Body of pancreas (tissue), 4 donors: ENCODE results near the gene GALNTL6. TPM values are rescaled to one million over a fixed set of nuclear protein-coding genes. Genes with fewer than 3 reads are reported as not detected.

Experiments
- ATAC-seq: fragments of 150-250 bp; one replicate; pipeline ENCODE4 v1.9.1; 2016
- DNase-seq, 4 donors: peaks; one replicate each; pipeline ENCODE4 v3.0.0-alpha.2; 2019
- H3K27ac ChIP-seq, 4 donors: fragments of 200-600 bp; sonication (generic); 1 replicate in 3 of 4; 2 replicates in 1 of 4; pipeline versions ENCODE4 v1.5.1 to v1.6.1; 2016 to 2019; ENCODE audit warnings: mild to moderate bottlenecking in 1 of 4, mixed read lengths in 1 of 4, moderate library complexity in 1 of 4
- H3K27me3 ChIP-seq, 2 donors: fragments of 200-600 bp; sonication (generic); one replicate each; pipeline ENCODE4 v1.6.0; 2016; ENCODE audit warnings: mild to moderate bottlenecking in 1 of 2
- H3K36me3 ChIP-seq, 2 donors: fragments of 200-600 bp; sonication (generic); replicated peaks in 1 of 2; 2 replicates each; pipeline ENCODE4 v1.5.1; 2016; ENCODE audit warnings: low read depth in 2 of 2; ENCODE audit not compliant: insufficient read depth in 1 of 2
- H3K4me1 ChIP-seq: fragments of 200-600 bp; sonication (generic); one replicate; pipeline ENCODE4 v1.6.0; 2016
- H3K4me3 ChIP-seq, 2 donors: fragments of 200-600 bp; sonication (generic); 1 replicate in 1 of 2; 2 replicates in 1 of 2; pipeline ENCODE4 v1.5.1; 2016 to 2019
- H3K9me3 ChIP-seq, 3 donors: fragments of 200-600 bp; sonication (generic); 1 replicate in 2 of 3; 2 replicates in 1 of 3; pipeline ENCODE4 v1.5.1; 2016
- CTCF ChIP-seq, 7 experiments: fragments of 450-650 bp in 4 of 7; fragments of 200-600 bp in 3 of 7; sonication (generic) in 3 of 7; IDR thresholded peaks; one replicate each; pipeline ENCODE4 v1.5.1; 2016 to 2019; ENCODE audit warnings: antibody characterized with exemption in 7 of 7
- POLR2A ChIP-seq, 3 donors: fragments of 450-650 bp; IDR thresholded peaks; one replicate each; pipeline ENCODE4 v1.6.1; 2016; ENCODE audit warnings: antibody characterized with exemption in 3 of 3, mild to moderate bottlenecking in 2 of 3
- WGBS, 2 donors: methylation state at CpG; one replicate each; pipeline ENCODE4 v1.1.5; 2017; 5-methylcytosine and 5-hydroxymethylcytosine counted together
- intact Hi-C: fragments of 100-400 bp; cut with DNase I; formaldehyde crosslinking; loops from one replicate; pipeline ENCODE4 v1.15.1; 2023
- total RNA-seq, 2 donors: library from RNA; depleted of rRNA; stranded (reverse); fragments of >200 nt; gene quantifications; one replicate each; pipeline ENCODE4 v1.1.0, GENCODE V29; 2016

GALNTL6 gene
- total RNA-seq, 2 donors from 2014 or later: 0.26 TPM; not detected in 1

- Histone ChIP-seq H3K9me3 (no peaks in the 10 kb centered on the region), H3K4me1 (peaks cover 6% of the 10 kb centered on the region), H3K27me3 (no peaks in the 10 kb centered on the region), H3K36me3 (no peaks in the 10 kb centered on the region), H3K4me3 (no peak overlapping the region), H3K27ac (no peak overlapping the region)
- intact Hi-C loops: no loop called here
- TF ChIP-seq CTCF (IDR thresholded peaks at IDR 0.05): no peak
- no peak for TF ChIP-seq POLR2A (IDR thresholded peaks at IDR 0.05)
- ATAC-seq: no peak
- 11 to 19% methylated on average over 1 of the region's 1 CpG for WGBS, 2 donors
- DNase-seq: no peak
Observed at GRCh38 chr4:172819353-172819752, 1006.1 kb downstream of the GALNTL6 start.

GRCh38 chr4:172822331-172822730 lies 1009.1 kb downstream of the GALNTL6 start:
- no peak overlapping the region for H3K27ac ChIP-seq
- H3K4me3 ChIP-seq: no peak overlapping the region
- 90 to 94% methylated on average over 3 of the region's 3 CpGs for WGBS, 2 donors
- no peaks in the 10 kb centered on the region for H3K4me1 ChIP-seq
- DNase-seq: no peak
- intact Hi-C loops: no loop called here
- no peaks in the 10 kb centered on the region for H3K9me3 ChIP-seq
- no peaks in the 10 kb centered on the region for H3K27me3 ChIP-seq
- H3K36me3 ChIP-seq: no peaks in the 10 kb centered on the region
- TF ChIP-seq CTCF (IDR thresholded peaks at IDR 0.05) (no peak), POLR2A (IDR thresholded peaks at IDR 0.05) (no peak)
- no peak for ATAC-seq

- ATAC-seq: no peak
Observed at GRCh38 chr4:172826346-172826745, 1013.1 kb downstream of the GALNTL6 start.

GRCh38 chr4:172826861-172827260 lies 1013.7 kb downstream of the GALNTL6 start:
- no peak for DNase-seq
- 80% methylated on average over 3 of the region's 3 CpGs for WGBS, 2 donors
- ATAC-seq: no peak
- H3K4me3 ChIP-seq: no peak overlapping the region
- no peaks in the 10 kb centered on the region for H3K27me3 ChIP-seq
- intact Hi-C loops: no loop called here
- no peak overlapping the region for H3K27ac ChIP-seq
- TF ChIP-seq CTCF (IDR thresholded peaks at IDR 0.05) (no peak), POLR2A (IDR thresholded peaks at IDR 0.05) (no peak)
- H3K36me3 ChIP-seq: no peaks in the 10 kb centered on the region
- no peaks in the 10 kb centered on the region for H3K9me3 ChIP-seq
- H3K4me1 ChIP-seq: no peaks in the 10 kb centered on the region

More at GRCh38 chr4:172826346-172826745, 1013.1 kb downstream of the GALNTL6 start:
- H3K27me3 ChIP-seq: no peaks in the 10 kb centered on the region
- no peak overlapping the region for H3K4me3 ChIP-seq
- intact Hi-C loops: no loop called here
- TF ChIP-seq CTCF (IDR thresholded peaks at IDR 0.05): no peak
- no peak for TF ChIP-seq POLR2A (IDR thresholded peaks at IDR 0.05)
- H3K4me1 ChIP-seq: no peaks in the 10 kb centered on the region
- H3K27ac ChIP-seq: no peak overlapping the region
- H3K36me3 ChIP-seq: no peaks in the 10 kb centered on the region
- H3K9me3 ChIP-seq: no peaks in the 10 kb centered on the region
- no peak for DNase-seq
- WGBS, 2 donors: 51 to 62% methylated on average over 5 of the region's 5 CpGs

- 4 to 5% methylated on average over 5 of the region's 5 CpGs for WGBS, 2 donors
- ATAC-seq: no peak
Observed at GRCh38 chr4:172830295-172830764, 1017.1 kb downstream of the GALNTL6 start.

More at GRCh38 chr4:172830295-172830764, 1017.1 kb downstream of the GALNTL6 start:
- Histone ChIP-seq H3K27ac (no peak overlapping the region), H3K4me3 (no peak overlapping the region), H3K36me3 (no peaks in the 10 kb centered on the region), H3K27me3 (no peaks in the 10 kb centered on the region), H3K4me1 (no peaks in the 10 kb centered on the region), H3K9me3 (no peaks in the 10 kb centered on the region)
- no peak for DNase-seq
- no peak for TF ChIP-seq POLR2A (IDR thresholded peaks at IDR 0.05)
- peak in 6 of 7 experiments; percentile 33 to 51 (median 48) for TF ChIP-seq CTCF (IDR thresholded peaks at IDR 0.05)
- intact Hi-C loops: no loop called here
